ENCODE data around the gene QRFPR. TPM values are rescaled to one million over a fixed set of nuclear protein-coding genes. Genes with fewer than 3 reads are reported as not detected.

QRFPR gene
- total RNA-seq, 1 donor from 2014 or later = not detected

DNA sequence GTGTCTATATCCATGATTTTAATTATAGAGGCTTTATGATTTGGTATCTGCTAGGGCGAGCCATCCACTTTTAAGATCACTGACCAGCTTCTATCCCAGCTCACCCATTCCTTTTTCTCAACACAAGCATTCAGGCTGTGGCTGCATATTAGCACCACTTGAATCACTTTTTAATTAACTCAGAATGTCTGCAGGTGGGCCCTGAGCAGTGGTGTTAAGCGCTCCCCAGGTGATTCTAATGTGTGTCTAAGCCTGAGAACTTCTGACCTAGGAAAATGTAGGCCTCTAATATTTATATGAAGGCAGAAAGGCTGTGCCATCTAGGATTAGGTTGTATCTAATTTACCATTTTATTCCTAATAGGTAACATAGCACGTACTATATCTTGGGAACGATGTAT is 19.8 kb upstream of the QRFPR start:
- Histone ChIP-seq H3K4me1 (no peaks in the 10 kb centered on the region), H3K9me3 (no peaks in the 10 kb centered on the region), H3K27ac (no peak overlapping the region), H3K27me3 (no peaks in the 10 kb centered on the region), H3K36me3 (no peaks in the 10 kb centered on the region), H3K4me3 (no peak overlapping the region)
- TF ChIP-seq POLR2A (IDR thresholded peaks at IDR 0.05) (no peak), CTCF (IDR thresholded peaks at IDR 0.05) (no peak), POLR2AphosphoS5 (IDR thresholded peaks at IDR 0.05; ENCODE audit: insufficient read depth in 1 of 2, low read depth in 1 of 2) (no peak)
- intact Hi-C loops (cut with DNase I) = no loop called here
- no peak for DNase-seq (ENCODE audit: extremely low spot score in 2 of 2)

DNA sequence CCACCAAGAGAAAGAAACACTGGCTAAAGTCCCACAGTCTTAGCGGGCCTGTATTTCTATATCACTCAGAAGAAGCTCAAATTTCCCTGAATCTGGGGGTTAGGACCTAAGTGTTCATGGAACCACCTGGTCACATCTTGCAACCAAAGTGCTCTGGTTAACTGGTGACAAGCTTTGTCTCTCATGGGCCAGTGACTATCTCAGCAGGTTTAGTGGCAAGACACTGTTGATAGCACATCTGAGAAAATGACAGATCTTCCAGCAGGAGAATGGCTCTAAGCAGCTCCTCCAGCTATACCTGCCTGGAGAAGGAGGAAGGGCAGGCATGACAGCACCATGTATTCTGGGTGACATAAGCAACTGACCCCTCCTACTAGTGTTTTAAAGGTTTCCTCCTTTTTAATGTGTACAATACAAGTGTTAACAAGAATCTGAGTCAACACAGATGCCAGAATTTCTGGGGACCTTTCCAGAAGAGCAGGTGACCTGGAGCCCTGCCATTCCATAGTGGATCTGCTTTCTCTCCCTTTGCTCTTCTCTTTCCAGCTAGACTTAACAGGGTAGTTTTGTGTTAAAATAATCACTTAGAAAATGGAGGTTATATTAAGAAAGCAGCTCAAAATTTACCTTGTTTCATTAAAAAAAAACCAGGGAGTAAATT is 17.3 kb upstream of the QRFPR start:
- H3K4me3 ChIP-seq = no peak overlapping the region
- TF ChIP-seq POLR2A (IDR thresholded peaks at IDR 0.05) (no peak), CTCF (IDR thresholded peaks at IDR 0.05) (no peak), POLR2AphosphoS5 (IDR thresholded peaks at IDR 0.05; ENCODE audit: insufficient read depth in 1 of 2, low read depth in 1 of 2) (no peak)
- H3K9me3 ChIP-seq = no peaks in the 10 kb centered on the region
- DNase-seq (ENCODE audit: extremely low spot score in 2 of 2) = no peak
- no peaks in the 10 kb centered on the region for H3K27me3 ChIP-seq
- no peak overlapping the region for H3K27ac ChIP-seq
- H3K36me3 ChIP-seq = no peaks in the 10 kb centered on the region
- intact Hi-C loops (cut with DNase I) = no loop called here
- no peaks in the 10 kb centered on the region for H3K4me1 ChIP-seq

DNA sequence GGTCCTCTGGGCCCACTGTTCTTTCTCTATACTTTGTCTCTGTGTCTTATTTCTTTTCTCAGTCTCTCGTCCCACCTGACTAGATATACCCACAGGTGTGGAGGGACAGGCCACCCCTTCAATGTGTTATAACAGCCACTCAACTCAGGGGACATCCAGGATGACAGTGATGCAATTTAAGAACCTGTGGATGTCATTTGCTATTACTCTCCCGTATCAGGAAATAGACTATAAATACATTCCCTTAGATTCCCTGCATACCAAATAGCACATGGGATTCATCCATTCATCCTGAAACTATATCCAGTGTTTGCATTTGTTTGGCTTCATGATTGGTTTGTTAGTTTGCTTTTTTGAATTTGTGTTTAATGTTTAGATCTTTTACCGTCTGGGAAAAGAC is 16.6 kb upstream of the QRFPR start:
- TF ChIP-seq CTCF (IDR thresholded peaks at IDR 0.05) (no peak), POLR2A (IDR thresholded peaks at IDR 0.05) (no peak), POLR2AphosphoS5 (IDR thresholded peaks at IDR 0.05; ENCODE audit: insufficient read depth in 1 of 2, low read depth in 1 of 2) (no peak)
- DNase-seq (ENCODE audit: extremely low spot score in 2 of 2) = no peak
- Histone ChIP-seq H3K36me3 (no peaks in the 10 kb centered on the region), H3K9me3 (no peaks in the 10 kb centered on the region), H3K27me3 (no peaks in the 10 kb centered on the region), H3K27ac (no peak overlapping the region), H3K4me3 (no peak overlapping the region), H3K4me1 (no peaks in the 10 kb centered on the region)
- intact Hi-C loops (cut with DNase I) = no loop called here

- DNase-seq (ENCODE audit: extremely low spot score in 2 of 2) = no peak
- no peak for TF ChIP-seq POLR2A (IDR thresholded peaks at IDR 0.05)
- TF ChIP-seq POLR2AphosphoS5 (IDR thresholded peaks at IDR 0.05; ENCODE audit: insufficient read depth in 1 of 2, low read depth in 1 of 2) = no peak
- no peak for TF ChIP-seq CTCF (IDR thresholded peaks at IDR 0.05)
- no peak overlapping the region for H3K27ac ChIP-seq
- H3K9me3 ChIP-seq = no peaks in the 10 kb centered on the region
- H3K4me3 ChIP-seq = no peak overlapping the region
- H3K4me1 ChIP-seq = no peaks in the 10 kb centered on the region
- intact Hi-C loops (cut with DNase I) = no loop called here
- H3K27me3 ChIP-seq = no peaks in the 10 kb centered on the region
- H3K36me3 ChIP-seq = no peaks in the 10 kb centered on the region
Measured at GRCh38 chr4:121392426-121393086, 11.7 kb upstream of the QRFPR start.

DNA sequence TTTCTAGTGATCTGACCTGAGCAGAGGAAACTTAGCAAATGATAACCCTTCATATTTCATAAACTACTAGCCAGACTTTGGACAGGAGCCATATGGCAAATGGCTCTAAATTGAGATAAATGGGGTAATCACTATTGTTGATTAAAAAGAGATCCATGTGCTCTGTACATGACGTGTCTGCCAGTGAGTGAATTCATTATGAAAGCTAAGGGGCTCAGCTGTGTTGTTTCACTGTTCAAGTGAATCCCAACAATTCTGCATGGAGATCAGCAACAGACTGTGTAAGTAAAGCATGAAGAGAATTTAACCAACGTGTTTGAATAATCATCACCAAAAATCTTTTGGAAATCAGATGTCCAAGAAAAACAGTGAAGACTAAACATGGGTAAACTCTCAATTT is 9.5 kb upstream of the QRFPR start:
- DNase-seq (ENCODE audit: extremely low spot score in 2 of 2) = no peak
- intact Hi-C loops (cut with DNase I) = no loop called here
- Histone ChIP-seq H3K27me3 (no peaks in the 10 kb centered on the region), H3K9me3 (no peaks in the 10 kb centered on the region), H3K27ac (no peak overlapping the region), H3K4me3 (no peak overlapping the region), H3K4me1 (no peaks in the 10 kb centered on the region), H3K36me3 (no peaks in the 10 kb centered on the region)
- TF ChIP-seq POLR2AphosphoS5 (IDR thresholded peaks at IDR 0.05; ENCODE audit: insufficient read depth in 1 of 2, low read depth in 1 of 2) = no peak

Measured in vagina (tissue), 2 donors.